PFSK-1 (cell line): ENCODE results near the gene HAPLN2.

Experiments used
- FOXP2 ChIP-seq: optimal IDR thresholded peaks from 2 replicates; pipeline ENCODE3; 2011; ENCODE audit warnings: borderline replicate concordance, control low read depth, inconsistent platforms; ENCODE audit not compliant: insufficient read depth; ENCODE audit errors: extremely low read length, extremely low read depth
- POLR2AphosphoS5 ChIP-seq: IDR thresholded peaks from 2 replicates; pipeline ENCODE4 v1.6.1; 2012; ENCODE audit warnings: low read depth, mild to moderate bottlenecking, control low read depth, low read length, moderate library complexity
- REST ChIP-seq, 2 experiments: IDR thresholded peaks; 2 replicates each; pipeline versions ENCODE4 v1.6.1 to v1.8.0; 2011 to 2012; ENCODE audit warnings: low read depth in 2 of 2, low read length in 2 of 2, control low read depth in 1 of 2, inconsistent platforms in 1 of 2, mild to moderate bottlenecking in 1 of 2, moderate library complexity in 1 of 2; ENCODE audit not compliant: insufficient read depth in 1 of 2
- SIN3A ChIP-seq: IDR thresholded peaks from 2 replicates; pipeline ENCODE4 v1.6.1; 2012; ENCODE audit warnings: mild to moderate bottlenecking, low read length, moderate library complexity, borderline replicate concordance; ENCODE audit not compliant: insufficient read depth
- TAF1 ChIP-seq: IDR thresholded peaks from 2 replicates; pipeline ENCODE4 v1.6.1; 2012; ENCODE audit warnings: low read length, control low read depth, borderline replicate concordance; ENCODE audit not compliant: insufficient read depth

HAPLN2 gene

GRCh38 chr1:156627313-156627880 lies 8.2 kb downstream of the HAPLN2 start:
- TF ChIP-seq TAF1 (no peak), FOXP2 (no peak), POLR2AphosphoS5 (no peak), REST (IDR thresholded peaks at IDR 0.05; ENCODE audit: insufficient read depth in 1 of 2, low read depth in 2 of 2, low read length in 2 of 2) (peak; percentile 64 to 91; a peak in 3 of 4 replicates), SIN3A (no peak)

GRCh38 chr1:156629823-156630449 lies 10.7 kb downstream of the HAPLN2 start:
- no peak for TF ChIP-seq REST (IDR thresholded peaks at IDR 0.05; ENCODE audit: insufficient read depth in 1 of 2, low read depth in 2 of 2, low read length in 2 of 2)
- no peak for TF ChIP-seq POLR2AphosphoS5
- TF ChIP-seq TAF1, result no peak
- no peak for TF ChIP-seq FOXP2
- no peak for TF ChIP-seq SIN3A

GRCh38 chr1:156632355-156632754 lies 13.1 kb downstream of the HAPLN2 start:
- no peak for TF ChIP-seq SIN3A
- no peak for TF ChIP-seq POLR2AphosphoS5
- no peak for TF ChIP-seq TAF1
- no peak for TF ChIP-seq REST (IDR thresholded peaks at IDR 0.05; ENCODE audit: insufficient read depth in 1 of 2, low read depth in 2 of 2, low read length in 2 of 2)
- no peak for TF ChIP-seq FOXP2

GRCh38 chr1:156638189-156638985 lies 19.2 kb downstream of the HAPLN2 start:
- TF ChIP-seq TAF1 (no peak), SIN3A (no peak), FOXP2 (no peak), REST (IDR thresholded peaks at IDR 0.05; ENCODE audit: insufficient read depth in 1 of 2, low read depth in 2 of 2, low read length in 2 of 2) (no peak), POLR2AphosphoS5 (no peak)
